PC-3 (cell line): ENCODE measurements around the gene GBA3. TPM values are rescaled to one million over a fixed set of nuclear protein-coding genes. Genes with fewer than 3 reads are reported as not detected.

Experiments
- ATAC-seq: fragments of 200-7000 bp; cut with Tn5 transposase; 2 replicates; pipeline ENCODE4 v1.9.1; 2020; ENCODE audit warnings: mild to moderate bottlenecking, moderate library complexity
- BruUV-seq: library from RNA; stranded (reverse); fragments of 400-500 nt; replicated peaks from 2 replicates; lab custom pipeline; 2021; lab: Mats Ljungman, UMichigan
- CTCF ChIA-PET: fragments of 300-600 bp; sonication (Branson Sonifier 250); formaldehyde crosslinking; loops from one replicate; lab custom pipeline; 2022; ENCODE audit warnings: antibody characterized with exemption; lab: Charles Lee
- POLR2A ChIA-PET: fragments of 300-600 bp; sonication (Branson Sonifier 250); formaldehyde crosslinking; loops from one replicate; lab custom pipeline; 2022; ENCODE audit warnings: antibody characterized with exemption; ENCODE audit not compliant: unreplicated experiment; lab: Charles Lee
- DNase-seq: peaks from one replicate; pipeline ENCODE4 v3.0.0-alpha.2; 2015
- H2AFZ ChIP-seq: fragments of 300-600 bp; sonication (generic); 2 replicates; pipeline ENCODE4 v1.6.0; 2016; ENCODE audit warnings: antibody characterized with exemption, low read length
- H3F3A ChIP-seq: fragments of 300-600 bp; sonication (generic); one replicate; pipeline ENCODE4 v1.6.0; 2017; ENCODE audit warnings: antibody characterized with exemption, low read length, control low read depth, mild to moderate bottlenecking; ENCODE audit not compliant: unreplicated experiment
- H3K27ac ChIP-seq: fragments of 300-600 bp; sonication (generic); 2 replicates; pipeline ENCODE4 v1.5.1; 2016; ENCODE audit warnings: mild to moderate bottlenecking, low read length
- H3K27me3 ChIP-seq: fragments of 300-600 bp; sonication (generic); 2 replicates; pipeline ENCODE4 v1.6.1; 2016; ENCODE audit warnings: low read length, mixed read lengths
- H3K36me3 ChIP-seq: fragments of 300-600 bp; sonication (generic); 2 replicates; pipeline ENCODE4 v1.6.1; 2016; ENCODE audit warnings: low read depth, mixed run types, low read length, mixed read lengths
- H3K4me1 ChIP-seq: fragments of 300-600 bp; sonication (generic); 2 replicates; pipeline ENCODE4 v1.5.1; 2016; ENCODE audit warnings: low read length; ENCODE audit not compliant: insufficient read depth
- H3K4me2 ChIP-seq: fragments of 300-600 bp; sonication (generic); 2 replicates; pipeline ENCODE4 v1.6.0; 2016; ENCODE audit warnings: low read length
- H3K4me3 ChIP-seq: fragments of 300-600 bp; sonication (generic); 2 replicates; pipeline ENCODE4 v1.5.1; 2016; ENCODE audit warnings: mild to moderate bottlenecking, low read length, mixed read lengths
- H3K79me2 ChIP-seq: fragments of 300-600 bp; sonication (generic); 2 replicates; pipeline ENCODE4 v1.6.1; 2017; ENCODE audit warnings: low read length, mixed read lengths
- H3K9ac ChIP-seq: fragments of 300-600 bp; sonication (generic); 2 replicates; pipeline ENCODE4 v1.6.0; 2016; ENCODE audit warnings: mild to moderate bottlenecking, low read length
- H3K9me2 ChIP-seq: fragments of 300-600 bp; sonication (generic); replicated peaks from 2 replicates; pipeline ENCODE4 v1.6.1; 2016; ENCODE audit warnings: mixed run types, low read length, mixed read lengths
- H3K9me3 ChIP-seq: fragments of 300-600 bp; sonication (generic); 2 replicates; pipeline ENCODE4 v1.6.1; 2016; ENCODE audit warnings: low read length, mixed read lengths
- H4K20me1 ChIP-seq: fragments of 300-600 bp; sonication (generic); 2 replicates; pipeline ENCODE4 v1.6.1; 2016; ENCODE audit warnings: low read length, mixed read lengths
- EZH2 ChIP-seq: fragments of 300-600 bp; sonication (generic); IDR thresholded peaks from one replicate; pipeline ENCODE4 v1.6.1; 2017; ENCODE audit warnings: antibody characterized with exemption, mild to moderate bottlenecking, low read length; ENCODE audit not compliant: unreplicated experiment
- EZH2phosphoT487 ChIP-seq: fragments of 300-600 bp; sonication (generic); IDR thresholded peaks from 2 replicates; pipeline ENCODE4 v1.6.1; 2018; ENCODE audit warnings: mild to moderate bottlenecking, antibody characterized with exemption, low read length, borderline replicate concordance
- intact Hi-C: fragments of 100-400 bp; cut with micrococcal nuclease; formaldehyde crosslinking; loops from 2 replicates; pipeline ENCODE4 v1.9.0; 2023
- total RNA-seq: library from RNA; depleted of rRNA; stranded (reverse); fragments of >200 nt; gene quantifications from 2 replicates; pipeline ENCODE4 v1.2.3, GENCODE V29; 2014
- TF ChIP-seq, protein P1 (sequence below): fragments of 300-600 bp; sonication (generic); conservative IDR thresholded peaks from 2 replicates; pipeline ENCODE4 v1.5.1; 2017; ENCODE audit warnings: antibody characterized with exemption, low read depth, mild to moderate bottlenecking, low read length

Gene GBA3
- total RNA-seq, 1 experiment from 2014 or later: not detected

DNA sequence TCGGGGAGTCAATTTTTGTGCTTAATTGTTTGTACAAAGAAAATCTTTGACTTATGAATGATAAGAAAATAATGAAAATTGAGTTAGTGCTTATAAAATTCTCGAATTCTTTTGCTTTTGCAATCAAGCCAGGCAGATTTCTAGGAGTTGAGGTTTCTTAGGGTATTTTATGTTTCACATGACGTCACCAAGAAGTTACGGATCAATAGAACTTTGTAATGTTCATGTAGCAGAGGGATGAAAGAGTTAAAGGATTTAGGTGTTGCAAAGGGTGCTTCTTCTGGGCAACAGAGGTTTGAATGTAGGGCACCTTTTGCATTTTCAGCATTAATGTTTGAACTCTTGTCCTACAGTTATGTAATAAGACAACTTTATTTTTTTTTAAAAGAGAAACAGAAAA lies 19.4 kb downstream of the GBA3 start:
- no peaks in the 10 kb centered on the region for H3K9me2 ChIP-seq
- H3K36me3 ChIP-seq: no peaks in the 10 kb centered on the region
- H3K4me2 ChIP-seq: no peak overlapping the region
- BruUV-seq: no TSS peak
- H3K27me3 ChIP-seq: peaks cover 53% of the 10 kb centered on the region
- ChIA-PET CTCF (no interaction called here), POLR2A (no interaction called here)
- intact Hi-C loops: no loop called here
- no peak overlapping the region for H3K27ac ChIP-seq
- H3K9me3 ChIP-seq: no peaks in the 10 kb centered on the region
- no peak for ATAC-seq
- DNase-seq: no peak
- H3K79me2 ChIP-seq: no peaks in the 10 kb centered on the region
- H2AFZ ChIP-seq: no peak overlapping the region
- no peaks in the 10 kb centered on the region for H3K4me1 ChIP-seq
- TF ChIP-seq, protein P1, sequence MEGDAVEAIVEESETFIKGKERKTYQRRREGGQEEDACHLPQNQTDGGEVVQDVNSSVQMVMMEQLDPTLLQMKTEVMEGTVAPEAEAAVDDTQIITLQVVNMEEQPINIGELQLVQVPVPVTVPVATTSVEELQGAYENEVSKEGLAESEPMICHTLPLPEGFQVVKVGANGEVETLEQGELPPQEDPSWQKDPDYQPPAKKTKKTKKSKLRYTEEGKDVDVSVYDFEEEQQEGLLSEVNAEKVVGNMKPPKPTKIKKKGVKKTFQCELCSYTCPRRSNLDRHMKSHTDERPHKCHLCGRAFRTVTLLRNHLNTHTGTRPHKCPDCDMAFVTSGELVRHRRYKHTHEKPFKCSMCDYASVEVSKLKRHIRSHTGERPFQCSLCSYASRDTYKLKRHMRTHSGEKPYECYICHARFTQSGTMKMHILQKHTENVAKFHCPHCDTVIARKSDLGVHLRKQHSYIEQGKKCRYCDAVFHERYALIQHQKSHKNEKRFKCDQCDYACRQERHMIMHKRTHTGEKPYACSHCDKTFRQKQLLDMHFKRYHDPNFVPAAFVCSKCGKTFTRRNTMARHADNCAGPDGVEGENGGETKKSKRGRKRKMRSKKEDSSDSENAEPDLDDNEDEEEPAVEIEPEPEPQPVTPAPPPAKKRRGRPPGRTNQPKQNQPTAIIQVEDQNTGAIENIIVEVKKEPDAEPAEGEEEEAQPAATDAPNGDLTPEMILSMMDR: no peak
- TF ChIP-seq EZH2phosphoT487 (no peak), EZH2 (no peak)
- H4K20me1 ChIP-seq: no peaks in the 10 kb centered on the region
- no peak overlapping the region for H3K9ac ChIP-seq
- no peak overlapping the region for H3K4me3 ChIP-seq
- no peaks in the 10 kb centered on the region for H3F3A ChIP-seq

DNA sequence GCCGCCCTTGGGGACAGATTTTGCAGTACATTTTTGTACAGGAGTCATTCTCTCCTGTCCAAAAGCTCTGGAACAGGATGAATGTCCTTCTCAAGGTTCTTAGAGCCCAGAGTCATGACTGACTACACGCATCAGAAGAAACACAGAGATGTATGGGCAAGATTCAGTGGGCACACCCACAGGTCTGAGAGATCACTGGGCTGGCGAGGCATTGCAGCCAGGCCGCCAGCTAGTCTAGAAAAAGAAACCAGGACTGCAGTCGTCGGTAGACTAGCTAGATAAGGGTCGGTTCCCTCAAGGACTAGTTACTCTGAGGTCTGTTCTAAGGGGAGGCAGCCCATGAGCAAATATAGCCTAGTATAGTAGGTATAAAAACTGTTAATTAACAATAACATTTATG lies 19.8 kb downstream of the GBA3 start:
- no peaks in the 10 kb centered on the region for H4K20me1 ChIP-seq
- no peaks in the 10 kb centered on the region for H3K36me3 ChIP-seq
- no peaks in the 10 kb centered on the region for H3K9me3 ChIP-seq
- DNase-seq (no peak), ATAC-seq (no peak)
- CTCF ChIA-PET: no interaction called here
- H3K9me2 ChIP-seq: no peaks in the 10 kb centered on the region
- H3K4me3 ChIP-seq: no peak overlapping the region
- H3K4me1 ChIP-seq: no peaks in the 10 kb centered on the region
- no TSS peak for BruUV-seq
- H3K79me2 ChIP-seq: no peaks in the 10 kb centered on the region
- TF ChIP-seq EZH2 (no peak), EZH2phosphoT487 (no peak)
- TF ChIP-seq, protein P1: no peak
- peaks cover 49% of the 10 kb centered on the region for H3K27me3 ChIP-seq
- H3K4me2 ChIP-seq: no peak overlapping the region
- no peak overlapping the region for H3K27ac ChIP-seq
- no peak overlapping the region for H3K9ac ChIP-seq
- H2AFZ ChIP-seq: no peak overlapping the region
- POLR2A ChIA-PET: no interaction called here
- H3F3A ChIP-seq: no peaks in the 10 kb centered on the region
- intact Hi-C loops: no loop called here

DNA sequence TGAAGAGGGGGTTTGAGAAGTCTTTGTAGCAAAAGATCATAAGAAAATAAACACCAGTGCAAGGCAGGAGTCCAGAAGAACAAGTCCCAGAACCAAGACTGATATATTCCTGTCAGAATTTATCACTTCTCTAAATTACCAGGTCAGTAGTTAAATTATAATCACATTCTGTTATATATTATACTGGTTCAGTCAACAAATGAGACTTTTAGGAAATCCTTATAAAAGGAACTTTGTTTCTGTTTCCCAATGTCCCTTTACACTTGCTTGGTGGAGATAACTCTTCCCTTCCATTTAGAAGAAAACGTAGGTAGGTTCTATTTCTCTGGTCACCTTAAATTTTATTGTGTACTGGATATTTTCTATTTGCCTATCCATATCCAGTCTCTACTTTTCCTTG lies 21.1 kb downstream of the GBA3 start:
- Histone ChIP-seq H3K9ac (no peak overlapping the region), H3K4me2 (no peak overlapping the region), H3K36me3 (no peaks in the 10 kb centered on the region), H2AFZ (no peak overlapping the region), H3K27me3 (peaks cover 42% of the 10 kb centered on the region), H4K20me1 (no peaks in the 10 kb centered on the region), H3K9me2 (no peaks in the 10 kb centered on the region), H3F3A (no peaks in the 10 kb centered on the region), H3K79me2 (no peaks in the 10 kb centered on the region), H3K9me3 (no peaks in the 10 kb centered on the region), H3K27ac (no peak overlapping the region), H3K4me1 (no peaks in the 10 kb centered on the region), H3K4me3 (no peak overlapping the region)
- DNase-seq: no peak
- ChIA-PET POLR2A (no interaction called here), CTCF (no interaction called here)
- intact Hi-C loops: no loop called here
- ATAC-seq: no peak
- BruUV-seq: no TSS peak
- TF ChIP-seq, protein P1: no peak
- TF ChIP-seq EZH2phosphoT487 (no peak), EZH2 (no peak)
